GM21786 (cell line): ENCODE data around the gene CHCHD1.
"Not testable (repeated sequence)": the region's sequence is repeated elsewhere in the genome, so short reads cannot be mapped to it uniquely, and the experiment has no call there.

Experiments used
- ATAC-seq: cut with Tn5 transposase; IDR thresholded peaks from one replicate; pipeline ENCODE4 v1.9.1; 2021; ENCODE audit not compliant: unreplicated experiment

Gene CHCHD1

GRCh38 chr10:73781879-73782748 is at the start of gene CHCHD1:
CHCHD1 (plus strand) TSS chr10:73782048; CDS start chr10:73782076, 28 bp downstream.
- peak; percentile 54 for ATAC-seq

GRCh38 chr10:73732426-73732825 is 49.4 kb upstream of the CHCHD1 start:
- ATAC-seq: no peak

- no peak for ATAC-seq
These were observed 48.8 kb upstream of the CHCHD1 start for GRCh38 chr10:73732931-73733623.

- ATAC-seq: no peak
These were observed 47.7 kb upstream of the CHCHD1 start for GRCh38 chr10:73734028-73734720.

GRCh38 chr10:73734796-73735305 is 47.0 kb upstream of the CHCHD1 start:
- ATAC-seq: no peak

- ATAC-seq: not testable (repeated sequence)
These were observed 41.2 kb upstream of the CHCHD1 start for GRCh38 chr10:73740501-73741254.

GRCh38 chr10:73742454-73742734 is 39.5 kb upstream of the CHCHD1 start:
- ATAC-seq: no peak

- ATAC-seq: no peak
These were observed 38.4 kb upstream of the CHCHD1 start for GRCh38 chr10:73743327-73743904.

GRCh38 chr10:73743905-73744663 is 37.8 kb upstream of the CHCHD1 start, which contains the start of gene SEC24C:
SEC24C (plus strand) TSS chr10:73744372; CDS start chr10:73746833, 2,461 bp downstream.
- ATAC-seq: peak; percentile 84

GRCh38 chr10:73744664-73744975 is 37.2 kb upstream of the CHCHD1 start:
- peak; percentile 20 for ATAC-seq

GRCh38 chr10:73746721-73747120 is 35.1 kb upstream of the CHCHD1 start:
- ATAC-seq: no peak

- ATAC-seq: no peak
These were observed 31.0 kb upstream of the CHCHD1 start for GRCh38 chr10:73750819-73751218.

GRCh38 chr10:73756183-73756582 is 25.7 kb upstream of the CHCHD1 start:
- ATAC-seq: no peak

GRCh38 chr10:73758704-73759511 is 22.9 kb upstream of the CHCHD1 start:
- no peak for ATAC-seq

- no peak for ATAC-seq
These were observed 22.2 kb upstream of the CHCHD1 start for GRCh38 chr10:73759512-73760115.

- no peak for ATAC-seq
These were observed 20.1 kb upstream of the CHCHD1 start for GRCh38 chr10:73761781-73762180.

GRCh38 chr10:73762915-73763314 is 18.9 kb upstream of the CHCHD1 start:
- no peak for ATAC-seq

GRCh38 chr10:73763343-73763742 is 18.5 kb upstream of the CHCHD1 start:
- ATAC-seq: no peak

GRCh38 chr10:73765066-73765465 is 16.8 kb upstream of the CHCHD1 start:
- ATAC-seq: no peak
